Upper lobe of left lung (tissue), 6 donors: ENCODE data around the gene KDM4B. TPM values are rescaled to one million over a fixed set of nuclear protein-coding genes. Genes with fewer than 3 reads are reported as not detected.

ENCODE experiments used
- ATAC-seq, 2 donors: fragments of 200-7000 bp; cut with Tn5 transposase; one replicate each; pipeline ENCODE4 v1.9.1; 2022; ENCODE audit warnings: mild to moderate bottlenecking in 2 of 2, moderate library complexity in 2 of 2; ENCODE audit not compliant: low FRiP score in 2 of 2
- DNase-seq, 2 donors: peaks; one replicate each; pipeline ENCODE4 v3.0.0-alpha.2; 2019 to 2020
- H3K27ac ChIP-seq, 4 donors: fragments of 200-600 bp; sonication (generic); one replicate each; pipeline ENCODE4 v1.5.1; 2016 to 2019
- H3K27me3 ChIP-seq, 4 donors: fragments of 200-600 bp; sonication (generic); one replicate each; pipeline ENCODE4 v1.5.1; 2017 to 2019
- H3K36me3 ChIP-seq, 4 donors: fragments of 200-600 bp; sonication (generic); one replicate each; pipeline ENCODE4 v1.5.1; 2016 to 2019
- H3K4me1 ChIP-seq, 4 donors: fragments of 200-600 bp; sonication (generic); one replicate each; pipeline ENCODE4 v1.5.1; 2018 to 2019
- H3K4me3 ChIP-seq, 4 donors: fragments of 200-600 bp; sonication (generic); one replicate each; pipeline ENCODE4 v1.5.1; 2017 to 2019; ENCODE audit warnings: mild to moderate bottlenecking in 2 of 4, moderate library complexity in 1 of 4
- H3K9me3 ChIP-seq, 4 donors: fragments of 200-600 bp; sonication (generic); one replicate each; pipeline ENCODE4 v1.5.1; 2018 to 2019
- EP300 ChIP-seq, 4 donors: sonication (generic); formaldehyde crosslinking; IDR thresholded peaks; one replicate each; pipeline ENCODE4 v1.5.1; 2017; ENCODE audit warnings: antibody characterized with exemption in 4 of 4, control low read depth in 2 of 4
- POLR2A ChIP-seq, 4 donors: fragments of 450-650 bp; IDR thresholded peaks; one replicate each; pipeline ENCODE4 v1.5.1; 2016 to 2017; ENCODE audit warnings: antibody characterized with exemption in 4 of 4, mild to moderate bottlenecking in 2 of 4
- POLR2AphosphoS5 ChIP-seq, 2 donors: sonication (generic); formaldehyde crosslinking; IDR thresholded peaks; one replicate each; pipeline ENCODE4 v1.5.1; 2017; ENCODE audit warnings: antibody characterized with exemption in 2 of 2
- WGBS, 2 donors: methylation state at CpG; one replicate each; pipeline ENCODE4 v1.1.5; 2017 to 2018; 5-methylcytosine and 5-hydroxymethylcytosine counted together
- total RNA-seq, 6 donors: library from RNA; depleted of rRNA in 4 of 6; stranded (reverse); fragments of >200 nt in 4 of 6; gene quantifications; one replicate each; pipeline versions ENCODE4 v1.1.0 to v1.2.1, GENCODE V29; 2016 to 2021
- TF ChIP-seq, protein P1 (sequence below), 6 experiments: fragments of 450-650 bp in 4 of 6; fragments of 200-600 bp in 2 of 6; sonication (generic) in 2 of 6; IDR thresholded peaks; one replicate each; pipeline ENCODE4 v1.5.1; 2016 to 2019; ENCODE audit warnings: antibody characterized with exemption in 6 of 6
- donor health status: DM: no; HTN: no; CAD: no; lungs with moderate emphysema.
- donor health status: DM: no; HTN: yes; CAD: no; lungs with severe emphysema.

KDM4B gene
- total RNA-seq, 6 donors from 2014 or later, result 28.1 to 112 (median 38.2) TPM

DNA sequence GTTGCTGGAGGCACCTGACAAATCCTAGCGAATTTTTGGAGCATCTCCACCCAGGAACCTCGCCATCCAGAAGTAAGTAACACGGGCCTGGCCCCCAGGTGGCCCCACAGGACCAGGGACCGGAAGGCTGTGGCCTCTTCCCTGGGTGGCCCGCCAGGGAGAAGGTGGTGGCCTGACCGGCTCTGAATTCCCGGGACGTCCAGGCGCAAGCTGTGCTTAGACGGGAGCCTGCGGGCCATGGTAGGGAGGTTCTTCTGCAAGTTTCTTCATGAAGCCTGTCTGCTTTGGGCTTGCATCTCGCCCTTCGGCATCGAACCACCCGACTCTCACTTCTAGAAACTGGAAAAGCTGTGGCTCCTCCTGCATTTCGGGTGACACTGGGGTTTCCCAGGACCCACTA, 47.4 kb downstream of the KDM4B start:
- WGBS, 2 donors, result 91 to 96% methylated on average over 15 to 16 of the region's 16 CpGs
- H3K9me3 ChIP-seq, result no peaks in the 10 kb centered on the region
- no peak for ATAC-seq
- no peaks in the 10 kb centered on the region for H3K27me3 ChIP-seq
- DNase-seq, result no peak
- H3K4me3 ChIP-seq, result no peak overlapping the region
- H3K4me1 ChIP-seq, result peaks cover 0 to 16% (median 2%) of the 10 kb centered on the region in 4 donors
- peaks cover 0 to 33% (median 20%) of the 10 kb centered on the region in 4 donors for H3K36me3 ChIP-seq
- no peak overlapping the region for H3K27ac ChIP-seq
- TF ChIP-seq POLR2AphosphoS5 (IDR thresholded peaks at IDR 0.05) (no peak), EP300 (IDR thresholded peaks at IDR 0.05) (no peak), POLR2A (IDR thresholded peaks at IDR 0.05) (no peak)
- TF ChIP-seq, protein P1, sequence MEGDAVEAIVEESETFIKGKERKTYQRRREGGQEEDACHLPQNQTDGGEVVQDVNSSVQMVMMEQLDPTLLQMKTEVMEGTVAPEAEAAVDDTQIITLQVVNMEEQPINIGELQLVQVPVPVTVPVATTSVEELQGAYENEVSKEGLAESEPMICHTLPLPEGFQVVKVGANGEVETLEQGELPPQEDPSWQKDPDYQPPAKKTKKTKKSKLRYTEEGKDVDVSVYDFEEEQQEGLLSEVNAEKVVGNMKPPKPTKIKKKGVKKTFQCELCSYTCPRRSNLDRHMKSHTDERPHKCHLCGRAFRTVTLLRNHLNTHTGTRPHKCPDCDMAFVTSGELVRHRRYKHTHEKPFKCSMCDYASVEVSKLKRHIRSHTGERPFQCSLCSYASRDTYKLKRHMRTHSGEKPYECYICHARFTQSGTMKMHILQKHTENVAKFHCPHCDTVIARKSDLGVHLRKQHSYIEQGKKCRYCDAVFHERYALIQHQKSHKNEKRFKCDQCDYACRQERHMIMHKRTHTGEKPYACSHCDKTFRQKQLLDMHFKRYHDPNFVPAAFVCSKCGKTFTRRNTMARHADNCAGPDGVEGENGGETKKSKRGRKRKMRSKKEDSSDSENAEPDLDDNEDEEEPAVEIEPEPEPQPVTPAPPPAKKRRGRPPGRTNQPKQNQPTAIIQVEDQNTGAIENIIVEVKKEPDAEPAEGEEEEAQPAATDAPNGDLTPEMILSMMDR (IDR thresholded peaks at IDR 0.05), result no peak

DNA sequence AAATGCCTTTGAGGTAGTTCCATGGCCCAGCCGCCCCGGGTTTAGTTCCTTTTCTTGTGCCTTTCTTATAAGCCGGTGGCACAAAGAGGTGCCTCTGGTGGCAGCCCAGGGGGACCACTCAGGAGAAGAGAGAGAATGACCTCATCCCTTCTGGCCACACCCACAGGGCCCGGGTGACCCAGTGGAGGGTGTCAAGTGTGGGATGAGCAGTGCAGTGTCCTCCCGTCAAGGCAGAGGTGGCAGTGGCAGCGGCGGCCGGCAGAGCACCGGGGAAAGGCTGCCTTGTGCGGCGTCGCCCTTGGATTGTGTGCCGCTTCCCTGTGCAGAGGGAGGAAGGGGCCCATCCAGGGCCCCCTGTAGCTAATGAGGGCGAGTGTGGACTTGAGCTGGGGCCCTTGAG, 47.9 kb downstream of the KDM4B start:
- Histone ChIP-seq H3K27ac (peak overlapping the region in 1 of 4 donors; percentile 6), H3K9me3 (no peaks in the 10 kb centered on the region), H3K27me3 (no peaks in the 10 kb centered on the region), H3K4me1 (peaks cover 0 to 14% (median 2%) of the 10 kb centered on the region in 4 donors), H3K4me3 (no peak overlapping the region), H3K36me3 (peaks cover 0 to 33% (median 20%) of the 10 kb centered on the region in 4 donors)
- no peak for ATAC-seq
- DNase-seq, result peak in 1 of 2 donors; percentile 64
- WGBS, 2 donors, result 94 to 95% methylated on average over 6 to 14 of the region's 14 CpGs
- TF ChIP-seq POLR2AphosphoS5 (IDR thresholded peaks at IDR 0.05) (no peak), EP300 (IDR thresholded peaks at IDR 0.05) (no peak), POLR2A (IDR thresholded peaks at IDR 0.05) (no peak)
- TF ChIP-seq, protein P1 (IDR thresholded peaks at IDR 0.05), result no peak

DNA sequence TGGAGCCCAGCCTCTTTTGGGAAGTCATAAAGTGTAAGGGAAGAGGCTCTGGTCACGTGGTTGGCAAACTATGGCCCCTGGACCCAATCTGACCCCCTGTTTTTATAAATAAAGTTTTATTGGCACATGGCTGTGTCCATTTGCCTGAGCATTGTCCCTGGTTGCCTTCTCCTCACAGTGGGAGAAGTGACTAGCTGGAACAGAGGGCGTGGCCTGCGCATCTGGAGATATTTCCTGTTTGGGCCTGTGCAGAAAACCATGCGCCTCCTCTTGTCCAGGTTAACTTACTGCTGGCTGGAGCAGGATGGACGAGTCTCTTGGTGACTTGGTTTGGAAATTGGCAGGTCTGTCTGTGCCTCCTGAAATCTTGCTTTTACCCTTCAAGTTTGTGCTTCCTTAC, 48.3 kb downstream of the KDM4B start:
- 81 to 90% methylated on average over 5 of the region's 5 CpGs for WGBS, 2 donors
- ATAC-seq (no peak), DNase-seq (no peak)
- TF ChIP-seq POLR2AphosphoS5 (IDR thresholded peaks at IDR 0.05) (no peak), POLR2A (IDR thresholded peaks at IDR 0.05) (no peak), EP300 (IDR thresholded peaks at IDR 0.05) (no peak)
- TF ChIP-seq, protein P1 (IDR thresholded peaks at IDR 0.05), result no peak
- peak overlapping the region in 1 of 4 donors; percentile 6 for H3K27ac ChIP-seq
- H3K27me3 ChIP-seq, result no peaks in the 10 kb centered on the region
- H3K4me1 ChIP-seq, result peaks cover 0 to 10% (median 0%) of the 10 kb centered on the region in 4 donors
- no peaks in the 10 kb centered on the region for H3K9me3 ChIP-seq
- peaks cover 0 to 33% (median 20%) of the 10 kb centered on the region in 4 donors for H3K36me3 ChIP-seq
- H3K4me3 ChIP-seq, result no peak overlapping the region

DNA sequence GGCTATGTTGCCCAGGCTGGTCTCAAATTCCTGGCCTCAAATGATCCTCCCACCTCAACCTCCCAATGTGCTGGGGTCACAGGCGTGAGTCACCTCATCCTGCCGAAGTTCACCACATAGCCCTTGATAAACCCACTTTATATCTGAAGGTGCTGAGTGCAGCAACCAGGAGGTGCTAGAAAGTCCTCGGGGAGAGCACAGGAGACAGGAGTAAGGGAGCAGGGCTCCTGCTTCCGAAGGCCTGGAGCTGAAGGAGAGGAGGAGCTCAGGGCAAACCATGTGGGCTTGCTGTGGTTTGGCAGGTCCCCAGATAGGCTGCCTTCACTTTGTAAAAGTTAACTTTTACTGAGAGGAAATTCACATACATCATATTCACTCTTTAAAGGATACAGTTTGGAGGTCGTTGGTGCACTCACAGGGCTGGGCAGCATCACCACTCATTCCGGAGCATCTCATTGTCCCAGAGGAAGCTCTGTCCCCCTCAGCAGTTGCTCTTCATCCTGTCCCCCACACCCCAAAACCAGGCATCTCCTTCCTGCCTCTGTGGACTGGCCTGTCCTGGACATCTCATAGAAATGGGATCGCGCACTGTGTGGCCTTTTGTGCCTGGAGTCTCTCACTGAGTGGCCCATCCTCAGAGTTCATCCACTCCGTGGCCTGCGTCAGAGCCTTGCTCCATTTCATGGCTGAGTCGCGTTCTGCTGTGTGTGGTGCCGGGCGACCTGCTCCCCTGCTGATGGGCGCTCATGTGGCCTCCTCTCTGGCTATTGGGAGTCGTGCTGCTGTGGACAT, 49.5 kb downstream of the KDM4B start:
- H3K4me3 ChIP-seq, result no peak overlapping the region
- H3K36me3 ChIP-seq, result peaks cover 0 to 33% (median 17%) of the 10 kb centered on the region in 4 donors
- H3K4me1 ChIP-seq, result no peaks in the 10 kb centered on the region
- H3K9me3 ChIP-seq, result no peaks in the 10 kb centered on the region
- 78 to 90% methylated on average over 10 to 16 of the region's 16 CpGs for WGBS, 2 donors
- no peak overlapping the region for H3K27ac ChIP-seq
- DNase-seq (no peak), ATAC-seq (peak in 1 of 2 donors; percentile 39)
- no peaks in the 10 kb centered on the region for H3K27me3 ChIP-seq
- TF ChIP-seq, protein P1 (IDR thresholded peaks at IDR 0.05), result no peak
- no peak for TF ChIP-seq POLR2AphosphoS5 (IDR thresholded peaks at IDR 0.05)
- TF ChIP-seq EP300 (IDR thresholded peaks at IDR 0.05), result no peak
- no peak for TF ChIP-seq POLR2A (IDR thresholded peaks at IDR 0.05)
